SK-N-SH (cell line): ENCODE measurements around the gene DNAJC1. TPM values are rescaled to one million over a fixed set of nuclear protein-coding genes. Genes with fewer than 3 reads are reported as not detected.

Experiments
- CTCF ChIA-PET: fragments of 300-600, 350-600 bp; formaldehyde crosslinking; extraction: SDS; loops from one replicate; lab custom pipeline; 2021; lab: Yijun Ruan, JAX
- POLR2A ChIA-PET: fragments of 350-600 bp; sonication (Branson Sonifier 250); formaldehyde crosslinking; extraction: SDS; loops from one replicate; lab custom pipeline; 2020; ENCODE audit warnings: antibody characterized with exemption, inconsistent platforms; lab: Yijun Ruan, JAX
- DNase-seq: peaks from one replicate; pipeline ENCODE4 v3.0.0; 2012
- H2AFZ ChIP-seq: fragments of 200-600 bp; sonication (generic); 2 replicates; pipeline ENCODE4 v1.8.1; 2016; ENCODE audit warnings: antibody characterized with exemption, mild to moderate bottlenecking, low read depth
- H3F3A ChIP-seq: fragments of 200-600 bp; sonication (generic); replicated peaks from 2 replicates; pipeline ENCODE3; 2016; ENCODE audit warnings: antibody characterized with exemption, mild to moderate bottlenecking; ENCODE audit not compliant: insufficient read depth
- H3K27ac ChIP-seq, 2 experiments: fragments of 200-500 bp in 1 of 2; fragments of 200-600 bp in 1 of 2; sonication (Bioruptor generic) in 1 of 2; sonication (generic), shearing (Covaris generic) in 1 of 2; 2 replicates each; pipeline versions ENCODE4 v1.5.1 to v1.6.1; 2014 to 2016; ENCODE audit warnings: low read depth in 2 of 2, inconsistent platforms in 1 of 2, low read length in 1 of 2, mild to moderate bottlenecking in 1 of 2, mixed read lengths in 1 of 2
- H3K27me3 ChIP-seq: fragments of 200-600 bp; sonication (generic), shearing (Covaris generic); 2 replicates; pipeline ENCODE4 v1.6.1; 2016; ENCODE audit warnings: mixed run types; ENCODE audit not compliant: insufficient read depth
- H3K36me3 ChIP-seq, 2 experiments: fragments of 200-500 bp in 1 of 2; fragments of 200-600 bp in 1 of 2; sonication (Bioruptor generic) in 1 of 2; sonication (generic) in 1 of 2; replicated peaks in 1 of 2; 2 replicates each; pipeline versions ENCODE3 to v1.5.1; 2014 to 2016; ENCODE audit warnings: low read length in 1 of 2, mild to moderate bottlenecking in 1 of 2; ENCODE audit not compliant: insufficient read depth in 2 of 2, control insufficient read depth in 1 of 2
- H3K4me1 ChIP-seq, 2 experiments: fragments of 200-500 bp in 1 of 2; fragments of 200-600 bp in 1 of 2; sonication (Bioruptor generic) in 1 of 2; sonication (generic), shearing (Covaris generic) in 1 of 2; 2 replicates each; pipeline versions ENCODE4 v1.5.1 to v1.6.1; 2014 to 2016; ENCODE audit warnings: low read depth in 1 of 2, low read length in 1 of 2, mixed run types in 1 of 2; ENCODE audit not compliant: insufficient read depth in 2 of 2, control insufficient read depth in 1 of 2
- H3K4me2 ChIP-seq: fragments of 200-600 bp; sonication (generic), shearing (Covaris generic); 2 replicates; pipeline ENCODE4 v1.6.1; 2017; ENCODE audit warnings: mixed run types
- H3K4me3 ChIP-seq, 2 experiments: fragments of 200-500 bp in 1 of 2; fragments of 200-600 bp in 1 of 2; sonication (Bioruptor generic) in 1 of 2; sonication (generic), shearing (Covaris generic) in 1 of 2; 2 replicates each; pipeline versions ENCODE4 v1.5.1 to v1.8.1; 2014 to 2016; ENCODE audit warnings: low read depth in 2 of 2, inconsistent platforms in 1 of 2, low read length in 1 of 2, mild to moderate bottlenecking in 1 of 2, mixed read lengths in 1 of 2, moderate library complexity in 1 of 2
- H3K79me2 ChIP-seq: fragments of 200-600 bp; sonication (generic); 2 replicates; pipeline ENCODE4 v1.8.1; 2017; ENCODE audit warnings: mild to moderate bottlenecking; ENCODE audit not compliant: insufficient read depth
- H3K9ac ChIP-seq: fragments of 200-600 bp; sonication (generic); 2 replicates; pipeline ENCODE4 v1.6.1; 2017; ENCODE audit warnings: mixed run types
- H3K9me2 ChIP-seq: fragments of 200-600 bp; sonication (generic); 2 replicates; pipeline ENCODE4 v1.6.1; 2017; ENCODE audit warnings: mixed run types
- H3K9me3 ChIP-seq: fragments of 200-600 bp; sonication (generic); 2 replicates; pipeline ENCODE4 v1.6.1; 2017; ENCODE audit warnings: mixed run types, mild to moderate bottlenecking, moderate library complexity
- H4K20me1 ChIP-seq: fragments of 200-600 bp; sonication (generic); 2 replicates; pipeline ENCODE4 v1.6.1; 2017; ENCODE audit warnings: mild to moderate bottlenecking, mixed run types; ENCODE audit not compliant: insufficient read depth
- ELF1 ChIP-seq: IDR thresholded peaks from 2 replicates; pipeline ENCODE4 v1.4.0; 2012
- EP300 ChIP-seq, 2 experiments: IDR thresholded peaks; 2 replicates each; pipeline versions ENCODE4 v1.4.0 to v1.6.1; 2012; ENCODE audit warnings: borderline replicate concordance in 1 of 2, low read depth in 1 of 2, low read length in 1 of 2
- EZH2phosphoT487 ChIP-seq: fragments of 200-600 bp; sonication (generic); IDR thresholded peaks from 2 replicates; pipeline ENCODE4 v1.6.1; 2017; ENCODE audit warnings: low read depth, mixed run types, mild to moderate bottlenecking, antibody characterized with exemption, moderate library complexity, borderline replicate concordance
- FOXM1 ChIP-seq: IDR thresholded peaks from 2 replicates; pipeline ENCODE4 v1.4.0; 2012; ENCODE audit warnings: low read depth, mild to moderate bottlenecking
- GABPA ChIP-seq: IDR thresholded peaks from 2 replicates; pipeline ENCODE4 v1.4.0; 2012; ENCODE audit warnings: low read depth, mild to moderate bottlenecking
- JUND ChIP-seq: IDR thresholded peaks from 2 replicates; pipeline ENCODE4 v1.4.0; 2012
- MEF2A ChIP-seq: IDR thresholded peaks from 2 replicates; pipeline ENCODE4 v1.4.0; 2012; ENCODE audit warnings: low read depth, borderline replicate concordance
- MXI1 ChIP-seq: IDR thresholded peaks from 2 replicates; pipeline ENCODE4 v1.6.1; 2012; ENCODE audit warnings: mild to moderate bottlenecking, low read depth, low read length, improper control_type of control experiment
- RFX5 ChIP-seq: IDR thresholded peaks from 2 replicates; pipeline ENCODE4 v1.6.1; 2012; ENCODE audit warnings: mild to moderate bottlenecking, improper control_type of control experiment, low read length
- RXRA ChIP-seq: IDR thresholded peaks from 2 replicates; pipeline ENCODE4 v1.4.0; 2012; ENCODE audit warnings: low read depth, mild to moderate bottlenecking, borderline replicate concordance
- SMC3 ChIP-seq: IDR thresholded peaks from 2 replicates; pipeline ENCODE4 v1.6.1; 2012; ENCODE audit warnings: low read depth, low read length, improper control_type of control experiment
- TCF12 ChIP-seq: IDR thresholded peaks from 2 replicates; pipeline ENCODE4 v1.4.0; 2012
- WGBS: methylation state at CpG from one replicate; pipeline ENCODE4 v1.1.6; 2017; ENCODE audit warnings: low lambda C conversion rate; 5-methylcytosine and 5-hydroxymethylcytosine counted together
- polyA plus RNA-seq, 3 experiments: library from polyadenylated mRNA; depleted of rRNA; stranded (reverse); fragments of >200 nt; gene quantifications; 2 replicates each; pipeline ENCODE4 v1.2.3, GENCODE V29; 2012
- TF ChIP-seq, protein P1 (sequence below): IDR thresholded peaks from 2 replicates; pipeline ENCODE4 v1.6.1; 2012; ENCODE audit warnings: mild to moderate bottlenecking, low read depth, low read length, moderate library complexity
- TF ChIP-seq, protein P2 (sequence below): IDR thresholded peaks from 2 replicates; pipeline ENCODE4 v1.4.0; 2012; ENCODE audit warnings: low read depth, borderline replicate concordance
- TF ChIP-seq, protein P3 (sequence below): IDR thresholded peaks from 2 replicates; pipeline ENCODE4 v1.4.0; 2012; ENCODE audit warnings: low read depth, borderline replicate concordance
- TF ChIP-seq, protein P4 (sequence below): IDR thresholded peaks from 2 replicates; pipeline ENCODE4 v1.4.0; 2012; ENCODE audit warnings: low read depth
- TF ChIP-seq, protein P5 (sequence below): fragments of 200-600 bp; sonication (generic); IDR thresholded peaks from 2 replicates; pipeline ENCODE4 v1.6.1; 2017; ENCODE audit warnings: antibody characterized with exemption, mild to moderate bottlenecking, moderate library complexity
- TF ChIP-seq, protein P6 (sequence below): fragments of 150-350 bp; IDR thresholded peaks from 2 replicates; pipeline ENCODE4 v1.6.1; 2016; ENCODE audit warnings: mild to moderate bottlenecking, low read depth, low read length

Gene DNAJC1
- polyA plus RNA-seq, 1 of the 3 experiments (the other 2 are of a cell fraction) = 9.3 TPM

DNA sequence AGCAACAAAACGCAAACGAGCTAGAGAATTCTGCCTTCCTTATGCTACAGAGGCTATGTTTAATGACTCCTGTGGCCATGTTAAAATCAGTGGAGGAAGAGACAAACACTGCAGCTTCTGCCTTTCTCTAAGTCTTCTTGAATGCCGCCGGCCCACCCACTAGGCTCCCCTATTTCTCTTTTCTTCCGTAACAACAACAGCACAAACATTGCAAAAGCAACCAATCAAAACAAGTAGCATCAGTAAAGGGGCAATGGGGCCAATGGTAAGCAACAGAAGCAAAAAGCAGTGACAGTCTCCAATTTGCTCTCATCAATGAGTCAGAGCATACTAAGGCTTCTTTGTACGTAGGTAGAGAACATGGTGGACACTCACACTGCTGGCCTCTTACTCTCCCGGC is 26.8 kb downstream of the DNAJC1 start:
- Histone ChIP-seq H3K36me3 (no peaks in the 10 kb centered on the region), H3K9me2 (no peaks in the 10 kb centered on the region), H3K79me2 (peaks cover 27% of the 10 kb centered on the region; the same call in 1 of the 2 replicates), H3K4me2 (no peak overlapping the region), H4K20me1 (no peaks in the 10 kb centered on the region), H3K4me3 (no peak overlapping the region), H3K27ac (no peak overlapping the region), H3K4me1 (peaks cover 31 to 35% of the 10 kb centered on the region in 2 experiments; a peak in 3 of 4 replicates), H2AFZ (no peak overlapping the region), H3K9me3 (no peaks in the 10 kb centered on the region), H3K27me3 (no peaks in the 10 kb centered on the region), H3F3A (peaks cover 29% of the 10 kb centered on the region), H3K9ac (no peak overlapping the region)
- ChIA-PET CTCF (interaction anchor here (1.8 kb wide), 1 partner anchor 481 kb away, joined by 6 read pairs; no protein-coding TSS in a partner anchor), POLR2A (no interaction called here)
- WGBS = 91% methylated on average over 7 of the region's 7 CpGs
- DNase-seq = no peak
- TF ChIP-seq GABPA = no peak
- no peak for TF ChIP-seq JUND
- TF ChIP-seq, protein P1, sequence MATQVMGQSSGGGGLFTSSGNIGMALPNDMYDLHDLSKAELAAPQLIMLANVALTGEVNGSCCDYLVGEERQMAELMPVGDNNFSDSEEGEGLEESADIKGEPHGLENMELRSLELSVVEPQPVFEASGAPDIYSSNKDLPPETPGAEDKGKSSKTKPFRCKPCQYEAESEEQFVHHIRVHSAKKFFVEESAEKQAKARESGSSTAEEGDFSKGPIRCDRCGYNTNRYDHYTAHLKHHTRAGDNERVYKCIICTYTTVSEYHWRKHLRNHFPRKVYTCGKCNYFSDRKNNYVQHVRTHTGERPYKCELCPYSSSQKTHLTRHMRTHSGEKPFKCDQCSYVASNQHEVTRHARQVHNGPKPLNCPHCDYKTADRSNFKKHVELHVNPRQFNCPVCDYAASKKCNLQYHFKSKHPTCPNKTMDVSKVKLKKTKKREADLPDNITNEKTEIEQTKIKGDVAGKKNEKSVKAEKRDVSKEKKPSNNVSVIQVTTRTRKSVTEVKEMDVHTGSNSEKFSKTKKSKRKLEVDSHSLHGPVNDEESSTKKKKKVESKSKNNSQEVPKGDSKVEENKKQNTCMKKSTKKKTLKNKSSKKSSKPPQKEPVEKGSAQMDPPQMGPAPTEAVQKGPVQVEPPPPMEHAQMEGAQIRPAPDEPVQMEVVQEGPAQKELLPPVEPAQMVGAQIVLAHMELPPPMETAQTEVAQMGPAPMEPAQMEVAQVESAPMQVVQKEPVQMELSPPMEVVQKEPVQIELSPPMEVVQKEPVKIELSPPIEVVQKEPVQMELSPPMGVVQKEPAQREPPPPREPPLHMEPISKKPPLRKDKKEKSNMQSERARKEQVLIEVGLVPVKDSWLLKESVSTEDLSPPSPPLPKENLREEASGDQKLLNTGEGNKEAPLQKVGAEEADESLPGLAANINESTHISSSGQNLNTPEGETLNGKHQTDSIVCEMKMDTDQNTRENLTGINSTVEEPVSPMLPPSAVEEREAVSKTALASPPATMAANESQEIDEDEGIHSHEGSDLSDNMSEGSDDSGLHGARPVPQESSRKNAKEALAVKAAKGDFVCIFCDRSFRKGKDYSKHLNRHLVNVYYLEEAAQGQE = no peak

DNA sequence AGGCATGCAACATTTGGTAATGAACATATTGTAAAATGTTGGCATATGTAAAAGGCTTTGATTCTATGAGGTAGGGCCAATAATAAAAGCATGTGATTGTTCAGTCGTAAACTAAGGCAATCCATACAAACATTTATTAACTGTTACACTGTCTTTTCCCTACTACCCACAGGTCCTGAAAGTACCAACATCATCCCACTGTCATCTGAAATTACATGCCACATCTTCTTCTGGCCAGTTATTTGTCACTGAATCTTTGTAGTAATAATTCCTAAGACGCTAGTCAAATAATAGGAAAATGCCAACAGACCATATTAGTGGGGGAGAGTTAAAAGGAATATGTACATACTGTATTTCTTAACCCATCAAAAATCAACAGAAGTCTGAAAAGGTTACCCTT is 27.2 kb downstream of the DNAJC1 start:
- Histone ChIP-seq H4K20me1 (no peaks in the 10 kb centered on the region), H3K27me3 (no peaks in the 10 kb centered on the region), H3K4me2 (no peak overlapping the region), H3K9me2 (no peaks in the 10 kb centered on the region), H3K9me3 (no peaks in the 10 kb centered on the region), H3K4me3 (no peak overlapping the region), H3K4me1 (peaks cover 28 to 34% of the 10 kb centered on the region in 2 experiments; a peak in 3 of 4 replicates), H3K79me2 (peaks cover 25% of the 10 kb centered on the region; the same call in 1 of the 2 replicates), H3F3A (peaks cover 28% of the 10 kb centered on the region), H3K27ac (peak overlapping the region in 1 of 2 experiments; percentile 34; a peak in 1 of 4 replicates), H3K9ac (no peak overlapping the region), H3K36me3 (no peaks in the 10 kb centered on the region), H2AFZ (no peak overlapping the region)
- ChIA-PET CTCF (interaction anchor here (1.8 to 1.9 kb wide), 2 partner anchors 27 to 481 kb away, joined by 4 to 6 read pairs; partner anchors contain the start of gene DNAJC1), POLR2A (no interaction called here)
- TF ChIP-seq, protein P2, sequence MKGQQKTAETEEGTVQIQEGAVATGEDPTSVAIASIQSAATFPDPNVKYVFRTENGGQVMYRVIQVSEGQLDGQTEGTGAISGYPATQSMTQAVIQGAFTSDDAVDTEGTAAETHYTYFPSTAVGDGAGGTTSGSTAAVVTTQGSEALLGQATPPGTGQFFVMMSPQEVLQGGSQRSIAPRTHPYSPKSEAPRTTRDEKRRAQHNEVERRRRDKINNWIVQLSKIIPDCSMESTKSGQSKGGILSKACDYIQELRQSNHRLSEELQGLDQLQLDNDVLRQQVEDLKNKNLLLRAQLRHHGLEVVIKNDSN = no peak
- TF ChIP-seq RFX5 = no peak
- TF ChIP-seq RXRA = no peak
- TF ChIP-seq, protein P3, sequence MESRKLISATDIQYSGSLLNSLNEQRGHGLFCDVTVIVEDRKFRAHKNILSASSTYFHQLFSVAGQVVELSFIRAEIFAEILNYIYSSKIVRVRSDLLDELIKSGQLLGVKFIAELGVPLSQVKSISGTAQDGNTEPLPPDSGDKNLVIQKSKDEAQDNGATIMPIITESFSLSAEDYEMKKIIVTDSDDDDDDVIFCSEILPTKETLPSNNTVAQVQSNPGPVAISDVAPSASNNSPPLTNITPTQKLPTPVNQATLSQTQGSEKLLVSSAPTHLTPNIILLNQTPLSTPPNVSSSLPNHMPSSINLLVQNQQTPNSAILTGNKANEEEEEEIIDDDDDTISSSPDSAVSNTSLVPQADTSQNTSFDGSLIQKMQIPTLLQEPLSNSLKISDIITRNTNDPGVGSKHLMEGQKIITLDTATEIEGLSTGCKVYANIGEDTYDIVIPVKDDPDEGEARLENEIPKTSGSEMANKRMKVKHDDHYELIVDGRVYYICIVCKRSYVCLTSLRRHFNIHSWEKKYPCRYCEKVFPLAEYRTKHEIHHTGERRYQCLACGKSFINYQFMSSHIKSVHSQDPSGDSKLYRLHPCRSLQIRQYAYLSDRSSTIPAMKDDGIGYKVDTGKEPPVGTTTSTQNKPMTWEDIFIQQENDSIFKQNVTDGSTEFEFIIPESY = no peak
- TF ChIP-seq ELF1 = no peak
- no peak for TF ChIP-seq TCF12
- TF ChIP-seq, protein P4, sequence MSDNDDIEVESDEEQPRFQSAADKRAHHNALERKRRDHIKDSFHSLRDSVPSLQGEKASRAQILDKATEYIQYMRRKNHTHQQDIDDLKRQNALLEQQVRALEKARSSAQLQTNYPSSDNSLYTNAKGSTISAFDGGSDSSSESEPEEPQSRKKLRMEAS = no peak
- TF ChIP-seq, protein P5, sequence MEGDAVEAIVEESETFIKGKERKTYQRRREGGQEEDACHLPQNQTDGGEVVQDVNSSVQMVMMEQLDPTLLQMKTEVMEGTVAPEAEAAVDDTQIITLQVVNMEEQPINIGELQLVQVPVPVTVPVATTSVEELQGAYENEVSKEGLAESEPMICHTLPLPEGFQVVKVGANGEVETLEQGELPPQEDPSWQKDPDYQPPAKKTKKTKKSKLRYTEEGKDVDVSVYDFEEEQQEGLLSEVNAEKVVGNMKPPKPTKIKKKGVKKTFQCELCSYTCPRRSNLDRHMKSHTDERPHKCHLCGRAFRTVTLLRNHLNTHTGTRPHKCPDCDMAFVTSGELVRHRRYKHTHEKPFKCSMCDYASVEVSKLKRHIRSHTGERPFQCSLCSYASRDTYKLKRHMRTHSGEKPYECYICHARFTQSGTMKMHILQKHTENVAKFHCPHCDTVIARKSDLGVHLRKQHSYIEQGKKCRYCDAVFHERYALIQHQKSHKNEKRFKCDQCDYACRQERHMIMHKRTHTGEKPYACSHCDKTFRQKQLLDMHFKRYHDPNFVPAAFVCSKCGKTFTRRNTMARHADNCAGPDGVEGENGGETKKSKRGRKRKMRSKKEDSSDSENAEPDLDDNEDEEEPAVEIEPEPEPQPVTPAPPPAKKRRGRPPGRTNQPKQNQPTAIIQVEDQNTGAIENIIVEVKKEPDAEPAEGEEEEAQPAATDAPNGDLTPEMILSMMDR = no peak
- TF ChIP-seq, protein P6, sequence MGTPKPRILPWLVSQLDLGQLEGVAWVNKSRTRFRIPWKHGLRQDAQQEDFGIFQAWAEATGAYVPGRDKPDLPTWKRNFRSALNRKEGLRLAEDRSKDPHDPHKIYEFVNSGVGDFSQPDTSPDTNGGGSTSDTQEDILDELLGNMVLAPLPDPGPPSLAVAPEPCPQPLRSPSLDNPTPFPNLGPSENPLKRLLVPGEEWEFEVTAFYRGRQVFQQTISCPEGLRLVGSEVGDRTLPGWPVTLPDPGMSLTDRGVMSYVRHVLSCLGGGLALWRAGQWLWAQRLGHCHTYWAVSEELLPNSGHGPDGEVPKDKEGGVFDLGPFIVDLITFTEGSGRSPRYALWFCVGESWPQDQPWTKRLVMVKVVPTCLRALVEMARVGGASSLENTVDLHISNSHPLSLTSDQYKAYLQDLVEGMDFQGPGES = no peak
- no peak for TF ChIP-seq EZH2phosphoT487
- no peak for TF ChIP-seq EP300 (IDR thresholded peaks at IDR 0.05; ENCODE audit: borderline replicate concordance in 1 of 2, low read depth in 1 of 2, low read length in 1 of 2)
- no peak for TF ChIP-seq MXI1
- TF ChIP-seq SMC3 = no peak
- TF ChIP-seq MEF2A = no peak
- TF ChIP-seq FOXM1 = no peak
- TF ChIP-seq GABPA = no peak
- DNase-seq = no peak
- 98% methylated on average over 2 of the region's 2 CpGs for WGBS
